PC-9 (cell line): ENCODE data around the gene TTC5.

ENCODE experiments used
- EZH2 ChIP-seq: fragments of 200-600 bp; sonication (generic); IDR thresholded peaks from 2 replicates; pipeline ENCODE4 v1.8.0; 2017; ENCODE audit warnings: antibody characterized with exemption, low read depth
- TF ChIP-seq, protein P1 (sequence below): fragments of 200-600 bp; sonication (generic); conservative IDR thresholded peaks from 2 replicates; pipeline ENCODE4 v1.6.1; 2017; ENCODE audit warnings: mixed run types, antibody characterized with exemption, mild to moderate bottlenecking, moderate library complexity

GRCh38 chr14:20295067-20295466 is 10.7 kb downstream of the TTC5 start:
- no peak for TF ChIP-seq EZH2
- TF ChIP-seq, protein P1, sequence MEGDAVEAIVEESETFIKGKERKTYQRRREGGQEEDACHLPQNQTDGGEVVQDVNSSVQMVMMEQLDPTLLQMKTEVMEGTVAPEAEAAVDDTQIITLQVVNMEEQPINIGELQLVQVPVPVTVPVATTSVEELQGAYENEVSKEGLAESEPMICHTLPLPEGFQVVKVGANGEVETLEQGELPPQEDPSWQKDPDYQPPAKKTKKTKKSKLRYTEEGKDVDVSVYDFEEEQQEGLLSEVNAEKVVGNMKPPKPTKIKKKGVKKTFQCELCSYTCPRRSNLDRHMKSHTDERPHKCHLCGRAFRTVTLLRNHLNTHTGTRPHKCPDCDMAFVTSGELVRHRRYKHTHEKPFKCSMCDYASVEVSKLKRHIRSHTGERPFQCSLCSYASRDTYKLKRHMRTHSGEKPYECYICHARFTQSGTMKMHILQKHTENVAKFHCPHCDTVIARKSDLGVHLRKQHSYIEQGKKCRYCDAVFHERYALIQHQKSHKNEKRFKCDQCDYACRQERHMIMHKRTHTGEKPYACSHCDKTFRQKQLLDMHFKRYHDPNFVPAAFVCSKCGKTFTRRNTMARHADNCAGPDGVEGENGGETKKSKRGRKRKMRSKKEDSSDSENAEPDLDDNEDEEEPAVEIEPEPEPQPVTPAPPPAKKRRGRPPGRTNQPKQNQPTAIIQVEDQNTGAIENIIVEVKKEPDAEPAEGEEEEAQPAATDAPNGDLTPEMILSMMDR: no peak
